Tibial nerve (tissue), 4 donors: ENCODE results near the gene CSAG2. TPM values are rescaled to one million over a fixed set of nuclear protein-coding genes. Genes with fewer than 3 reads are reported as not detected.
"Not testable (repeated sequence)": the region's sequence is repeated elsewhere in the genome, so short reads cannot be mapped to it uniquely, and the experiment has no call there.

Source experiments
- DNase-seq, 2 donors: peaks; one replicate each; pipeline ENCODE4 v3.0.0-alpha.2; 2019; ENCODE audit warnings: low spot score in 2 of 2
- H3K27ac ChIP-seq, 4 donors: fragments of 200-600 bp; sonication (generic) in 3 of 4; one replicate each; pipeline ENCODE4 v1.5.1; 2017 to 2019; ENCODE audit warnings: mild to moderate bottlenecking in 1 of 4
- H3K27me3 ChIP-seq, 2 donors: fragments of 200-600 bp; sonication (generic) in 1 of 2; one replicate each; pipeline versions ENCODE4 v1.5.1 to v1.6.0; 2017 to 2019
- H3K36me3 ChIP-seq, 3 donors: fragments of 200-600 bp; sonication (generic); one replicate each; pipeline ENCODE4 v1.5.1; 2018 to 2019
- H3K4me1 ChIP-seq, 4 donors: fragments of 200-600 bp; sonication (generic) in 3 of 4; one replicate each; pipeline ENCODE4 v1.5.1; 2017 to 2019
- H3K4me3 ChIP-seq, 4 donors: fragments of 200-600 bp; sonication (generic) in 3 of 4; one replicate each; pipeline ENCODE4 v1.5.1; 2017 to 2019; ENCODE audit warnings: mild to moderate bottlenecking in 1 of 4, moderate library complexity in 1 of 4
- H3K9me3 ChIP-seq, 4 donors: fragments of 200-600 bp; sonication (generic) in 3 of 4; one replicate each; pipeline ENCODE4 v1.5.1; 2017 to 2019
- CTCF ChIP-seq, 5 experiments: fragments of 200-600 bp in 3 of 5; fragments of 450-650 bp in 2 of 5; sonication (generic) in 3 of 5; IDR thresholded peaks; one replicate each; pipeline ENCODE4 v1.5.1; 2016 to 2019; ENCODE audit warnings: antibody characterized with exemption in 5 of 5, mild to moderate bottlenecking in 3 of 5, moderate library complexity in 2 of 5
- EP300 ChIP-seq, 2 donors: sonication (generic); formaldehyde crosslinking; IDR thresholded peaks; one replicate each; pipeline ENCODE4 v1.6.1; 2017; ENCODE audit warnings: antibody characterized with exemption in 2 of 2, mild to moderate bottlenecking in 1 of 2
- POLR2A ChIP-seq, 2 donors: fragments of 450-650 bp; IDR thresholded peaks; one replicate each; pipeline ENCODE4 v1.6.1; 2017; ENCODE audit warnings: antibody characterized with exemption in 2 of 2, mild to moderate bottlenecking in 2 of 2, moderate library complexity in 2 of 2
- WGBS, 2 donors: methylation state at CpG; one replicate each; pipeline ENCODE4 v1.1.5; 2018; 5-methylcytosine and 5-hydroxymethylcytosine counted together
- total RNA-seq, 4 donors: library from RNA; depleted of rRNA; stranded (reverse); fragments of >200 nt; gene quantifications; one replicate each; pipeline ENCODE4 v1.1.0, GENCODE V29; 2016

The CSAG2 gene
- total RNA-seq, 4 donors from 2014 or later = not detected

DNA sequence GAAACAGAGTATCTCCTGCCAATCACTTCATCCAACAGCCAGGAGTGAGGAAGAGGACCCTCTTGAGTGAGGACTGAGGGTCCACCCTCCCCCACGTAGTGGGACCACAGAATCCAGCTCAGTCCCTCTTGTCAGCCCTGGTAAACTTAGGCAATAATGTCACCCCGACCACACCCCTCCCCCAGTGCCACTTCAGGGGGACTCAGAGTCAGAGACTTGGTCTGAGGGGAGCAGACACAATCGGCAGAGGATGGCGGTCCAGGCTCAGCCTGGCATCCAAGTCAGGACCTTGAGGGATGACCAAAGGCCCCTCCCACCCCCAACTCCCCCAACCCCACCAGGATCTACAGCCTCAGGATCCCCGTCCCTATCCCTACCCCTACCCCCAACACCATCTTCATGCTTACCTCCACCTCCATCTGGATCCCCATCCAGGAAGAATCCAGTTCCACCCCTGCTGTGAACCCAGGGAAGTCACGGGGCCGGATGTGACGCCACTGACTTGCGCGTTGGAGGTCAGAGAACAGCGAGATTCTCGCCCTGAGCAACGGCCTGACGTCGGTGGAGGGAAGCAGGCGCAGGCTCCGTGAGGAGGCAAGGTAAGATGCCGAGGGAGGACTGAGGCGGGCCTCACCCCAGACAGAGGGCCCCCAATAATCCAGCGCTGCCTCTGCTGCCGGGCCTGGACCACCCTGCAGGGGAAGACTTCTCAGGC, 24.3 kb upstream of the CSAG2 start, which contains the start of the genes CSAG1 and MAGEA12:
Gene CSAG1 (minus strand): TSS at position 461 of the 715 bp plus-strand sequence. CDS start 1,261 bp downstream, outside the sequence.
Gene MAGEA12 (plus strand): TSS at position 497 of the 715 bp plus-strand sequence. CDS start 2,405 bp downstream, outside the sequence.
- 83 to 90% methylated on average over 8 to 17 of the region's 21 CpGs for WGBS, 2 donors
- Histone ChIP-seq H3K27me3 (no peaks in the 10 kb centered on the region), H3K36me3 (no peaks in the 10 kb centered on the region), H3K27ac (no peak within 1 kb of the TSS), H3K4me1 (no peaks in the 10 kb centered on the region), H3K9me3 (no peaks in the 10 kb centered on the region), H3K4me3 (no peak within 1 kb of the TSS)
- no peak for DNase-seq
- TF ChIP-seq EP300 (IDR thresholded peaks at IDR 0.05) (no peak), CTCF (IDR thresholded peaks at IDR 0.05) (no peak), POLR2A (IDR thresholded peaks at IDR 0.05) (no peak)

- 66 to 79% methylated on average over 7 of the region's 7 CpGs for WGBS, 2 donors
These were observed 16.3 kb upstream of the CSAG2 start for GRCh38 chrX:152725409-152725808.

DNA sequence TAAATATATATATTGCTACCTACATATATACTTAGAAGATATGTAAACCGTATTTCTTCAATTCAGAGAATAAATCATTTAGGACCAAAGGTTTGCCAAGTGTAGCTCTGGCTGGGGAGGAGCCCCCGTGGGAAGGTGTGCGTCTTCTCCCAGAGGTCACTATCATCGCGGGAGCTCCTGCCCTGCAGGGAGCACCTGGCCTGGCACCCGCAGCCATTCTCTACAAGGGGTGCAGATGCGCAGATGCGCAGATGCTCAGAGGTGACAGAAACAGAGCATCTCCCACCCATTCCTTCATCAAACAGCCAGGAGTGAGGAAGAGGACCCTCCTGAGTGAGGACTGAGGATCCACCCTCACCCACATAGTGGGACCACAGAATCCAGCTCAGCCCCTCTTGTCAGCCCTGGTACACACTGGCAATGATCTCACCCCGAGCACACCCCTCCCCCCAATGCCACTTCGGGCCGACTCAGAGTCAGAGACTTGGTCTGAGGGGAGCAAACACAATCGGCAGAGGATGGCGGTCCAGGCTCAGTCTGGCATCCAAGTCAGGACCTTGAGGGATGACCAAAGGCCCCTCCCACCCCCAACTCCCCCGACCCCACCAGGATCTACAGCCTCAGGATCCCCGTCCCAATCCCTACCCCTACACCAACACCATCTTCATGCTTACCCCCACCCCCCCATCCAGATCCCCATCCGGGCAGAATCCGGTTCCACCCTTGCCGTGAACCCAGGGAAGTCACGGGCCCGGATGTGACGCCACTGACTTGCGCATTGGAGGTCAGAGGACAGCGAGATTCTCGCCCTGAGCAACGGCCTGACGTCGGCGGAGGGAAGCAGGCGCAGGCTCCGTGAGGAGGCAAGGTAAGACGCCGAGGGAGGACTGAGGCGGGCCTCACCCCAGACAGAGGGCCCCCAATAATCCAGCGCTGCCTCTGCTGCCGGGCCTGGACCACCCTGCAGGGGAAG, 5.0 kb upstream of the CSAG2 start, which contains the start of gene MAGEA2B:
Gene MAGEA2B (plus strand): TSS at position 814 of the 973 bp plus-strand sequence. CDS start 2,479 bp downstream, outside the sequence.
- H3K27me3 ChIP-seq, H3K4me1 ChIP-seq, H3K36me3 ChIP-seq, H3K9me3 ChIP-seq, H3K27ac ChIP-seq, H3K4me3 ChIP-seq, DNase-seq: not testable (repeated sequence)
- WGBS, 2 donors = no CpG with 5 or more reads among the region's 35 CpGs

More at GRCh38 chrX:152725409-152725808, 16.3 kb upstream of the CSAG2 start:
- H3K4me1 ChIP-seq = no peaks in the 10 kb centered on the region
- H3K9me3 ChIP-seq = no peaks in the 10 kb centered on the region
- no peak for DNase-seq
- no peaks in the 10 kb centered on the region for H3K27me3 ChIP-seq
- no peak overlapping the region for H3K27ac ChIP-seq
- H3K4me3 ChIP-seq = no peak overlapping the region
- no peak for TF ChIP-seq CTCF (IDR thresholded peaks at IDR 0.05)
- no peak for TF ChIP-seq EP300 (IDR thresholded peaks at IDR 0.05)
- TF ChIP-seq POLR2A (IDR thresholded peaks at IDR 0.05) = no peak
- H3K36me3 ChIP-seq = no peaks in the 10 kb centered on the region

DNA sequence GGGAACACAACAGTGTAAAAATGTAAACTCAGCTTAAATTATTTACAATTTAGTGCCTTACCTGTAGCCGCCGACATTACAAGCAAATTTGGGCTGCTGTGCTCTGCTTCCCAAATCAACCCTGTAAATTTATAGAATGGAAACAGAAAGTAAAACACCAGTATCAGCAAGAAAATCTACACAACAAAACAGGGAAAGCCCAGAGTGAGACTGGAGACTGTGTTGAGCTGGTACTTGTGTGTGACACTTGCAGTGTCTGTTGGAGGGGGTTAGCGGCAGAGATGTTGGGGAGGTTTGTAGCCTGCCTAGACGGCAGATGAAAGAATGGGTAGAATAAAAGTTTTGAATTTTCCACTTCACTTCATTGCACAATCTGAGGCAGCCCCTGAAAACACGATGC, 4.1 kb upstream of the CSAG2 start:
- not testable (repeated sequence) for H3K9me3 ChIP-seq

DNA sequence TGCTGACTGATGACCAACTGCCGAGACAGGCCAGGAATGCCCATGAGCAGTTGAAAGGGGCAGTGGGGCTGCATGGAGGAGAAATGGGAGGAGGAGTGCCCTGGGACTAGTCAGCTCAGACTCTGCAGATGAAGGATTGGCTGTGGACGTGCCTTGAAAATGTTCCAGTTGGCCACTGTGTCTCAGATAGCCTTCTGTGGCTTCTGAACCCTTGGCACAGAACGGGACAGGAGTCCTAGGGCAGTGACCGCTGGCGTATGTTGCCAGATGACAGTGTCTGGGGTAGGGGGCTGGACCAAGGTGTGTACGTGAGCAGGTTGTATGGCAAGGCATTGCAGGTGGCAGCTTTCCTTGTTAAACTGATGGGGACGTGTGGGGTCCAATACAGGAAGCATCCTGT, 2.6 kb downstream of the CSAG2 start:
- DNase-seq, H3K4me3 ChIP-seq, H3K27ac ChIP-seq, H3K27me3 ChIP-seq, H3K4me1 ChIP-seq, H3K36me3 ChIP-seq, H3K9me3 ChIP-seq: not testable (repeated sequence)
- 86% methylated on average over 4 of the region's 7 CpGs; no CpG with 5 or more reads in 1 of the 2 donors for WGBS, 2 donors

More for the DNA sequence above, 4.1 kb upstream of the CSAG2 start:
- H3K4me1 ChIP-seq, DNase-seq, H3K36me3 ChIP-seq, H3K27ac ChIP-seq, H3K4me3 ChIP-seq, H3K27me3 ChIP-seq: not testable (repeated sequence)
- no CpG with 5 or more reads among the region's 5 CpGs for WGBS, 2 donors

- not testable (repeated sequence) for H3K27me3 ChIP-seq, H3K4me3 ChIP-seq, DNase-seq, H3K36me3 ChIP-seq, H3K4me1 ChIP-seq, H3K27ac ChIP-seq, H3K9me3 ChIP-seq
- WGBS, 2 donors = 90 to 100% methylated on average over 2 to 4 of the region's 5 CpGs
These were observed 8.7 kb downstream of the CSAG2 start for GRCh38 chrX:152700390-152700789.

GRCh38 chrX:152697952-152698931, 10.8 kb downstream of the CSAG2 start, which contains the start of gene MAGEA3:
Gene MAGEA3, plus strand, starts transcription at chrX:152698794. Its CDS starts 2,039 bp downstream, at chrX:152700833.
- H3K9me3 ChIP-seq, H3K36me3 ChIP-seq, H3K4me1 ChIP-seq, H3K27me3 ChIP-seq, DNase-seq, H3K27ac ChIP-seq, H3K4me3 ChIP-seq: not testable (repeated sequence)
- WGBS, 2 donors = no CpG with 5 or more reads among the region's 34 CpGs

DNA sequence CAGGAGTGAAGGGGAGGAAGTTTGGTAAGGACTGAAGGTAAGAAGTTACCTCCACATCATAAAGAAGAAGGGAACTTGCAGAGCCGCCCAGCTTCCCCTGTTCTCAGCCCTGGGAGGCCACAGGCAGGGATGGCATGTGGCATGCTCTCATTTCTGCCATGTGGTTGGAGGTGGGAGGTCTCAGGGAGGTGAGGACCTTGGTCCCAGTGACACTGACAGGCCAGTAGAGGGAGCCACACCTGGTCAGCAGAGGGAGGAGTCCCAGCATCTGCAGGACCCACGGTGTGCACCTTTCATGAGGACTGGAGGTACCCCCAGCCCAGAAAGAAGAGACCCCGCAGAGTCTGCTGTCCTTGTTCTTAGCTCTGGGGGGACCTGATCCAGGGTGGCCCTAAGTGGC, 28.1 kb downstream of the CSAG2 start:
- not testable (repeated sequence) for H3K36me3 ChIP-seq, H3K4me1 ChIP-seq, H3K9me3 ChIP-seq, DNase-seq, H3K27me3 ChIP-seq, H3K4me3 ChIP-seq, H3K27ac ChIP-seq
- no CpG with 5 or more reads among the region's 3 CpGs for WGBS, 2 donors

DNA sequence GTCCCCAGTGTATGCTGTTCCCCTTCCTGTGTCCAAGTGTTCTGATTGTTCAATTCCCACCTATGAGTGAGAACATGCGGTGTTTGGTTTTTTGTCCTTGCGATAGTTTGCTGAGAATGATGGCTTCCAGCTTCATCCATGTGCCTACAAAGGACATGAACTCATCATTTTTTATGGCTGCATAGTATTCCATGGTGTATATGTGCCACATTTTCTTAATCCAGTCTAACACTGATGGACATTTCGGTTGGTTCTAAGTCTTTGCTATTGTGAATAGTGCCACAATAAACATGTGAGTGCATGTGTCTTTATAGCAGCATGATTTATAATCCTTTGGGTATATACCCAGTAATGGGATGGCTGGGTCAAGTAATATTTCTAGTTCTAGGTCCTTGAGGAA, 34.4 kb downstream of the CSAG2 start:
- WGBS, 2 donors = 88 to 92% methylated on average over 3 of the region's 3 CpGs
- not testable (repeated sequence) for H3K4me1 ChIP-seq, H3K4me3 ChIP-seq, DNase-seq, H3K27ac ChIP-seq, H3K27me3 ChIP-seq, H3K36me3 ChIP-seq, H3K9me3 ChIP-seq
